ENCODE measurements around the gene FLT3LG. TPM values are rescaled to one million over a fixed set of nuclear protein-coding genes. Genes with fewer than 3 reads are reported as not detected.

FLT3LG gene, protein sequence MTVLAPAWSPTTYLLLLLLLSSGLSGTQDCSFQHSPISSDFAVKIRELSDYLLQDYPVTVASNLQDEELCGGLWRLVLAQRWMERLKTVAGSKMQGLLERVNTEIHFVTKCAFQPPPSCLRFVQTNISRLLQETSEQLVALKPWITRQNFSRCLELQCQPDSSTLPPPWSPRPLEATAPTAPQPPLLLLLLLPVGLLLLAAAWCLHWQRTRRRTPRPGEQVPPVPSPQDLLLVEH
- 51.8 and 57.6 TPM in 2 replicates for total RNA-seq

DNA sequence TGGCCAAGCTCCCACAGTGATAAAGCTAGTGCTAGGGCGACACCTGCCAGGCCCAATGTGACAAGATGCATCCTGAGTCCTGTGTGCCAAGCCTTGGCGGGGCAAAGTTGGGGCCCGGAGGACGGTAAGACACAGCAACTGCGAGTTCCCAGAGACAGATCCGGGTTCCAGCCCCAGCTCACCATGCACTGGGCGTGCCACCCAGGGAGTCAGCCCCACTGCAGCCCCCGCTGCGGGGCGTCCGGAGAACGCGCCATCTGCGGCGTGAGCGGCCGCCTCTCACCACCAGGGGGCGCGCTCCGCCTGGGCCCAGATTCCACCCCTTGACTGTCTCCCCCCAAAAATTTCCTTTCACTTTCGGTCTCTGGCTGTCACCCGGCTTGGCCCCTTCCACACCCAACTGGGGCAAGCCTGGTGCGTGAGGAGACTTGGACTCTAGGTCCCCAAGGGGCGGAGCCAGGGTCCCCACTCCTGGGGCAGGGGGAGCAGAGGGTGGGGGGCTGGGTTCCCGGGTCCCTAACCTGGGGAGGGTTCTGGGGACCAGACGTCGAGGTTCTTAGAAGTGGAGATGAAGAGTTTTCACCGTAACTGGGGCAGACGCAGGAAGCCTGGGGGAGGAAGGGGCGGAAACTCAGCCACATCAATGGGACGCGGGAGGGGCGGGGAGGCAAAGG, at the start of gene FLT3LG:
FLT3LG (plus strand) TSS at position 348 of the 674 bp plus-strand sequence. CDS start 425 bp downstream, outside the sequence.
- H3K27me3 Mint-ChIP-seq, result no peaks in the 10 kb centered on the region
- H3K4me3 Mint-ChIP-seq, result peak within 1 kb of the TSS; percentile 97
- H3K4me1 Mint-ChIP-seq, result peaks cover 54% of the 10 kb centered on the region
- peak; percentile 99 for DNase-seq
- H3K36me3 Mint-ChIP-seq (ENCODE audit: low read depth), result peaks cover 19% of the 10 kb centered on the region
- peak within 1 kb of the TSS; percentile 90 for H3K27ac Mint-ChIP-seq
- no peaks in the 10 kb centered on the region for H3K9me3 Mint-ChIP-seq
- intact Hi-C loops (cut with micrococcal nuclease), result loop anchor here (1.0 kb wide), 2 partner anchors 21 to 22 kb away; partner anchors contain the start of genes ALDH16A1 and RPS11

DNA sequence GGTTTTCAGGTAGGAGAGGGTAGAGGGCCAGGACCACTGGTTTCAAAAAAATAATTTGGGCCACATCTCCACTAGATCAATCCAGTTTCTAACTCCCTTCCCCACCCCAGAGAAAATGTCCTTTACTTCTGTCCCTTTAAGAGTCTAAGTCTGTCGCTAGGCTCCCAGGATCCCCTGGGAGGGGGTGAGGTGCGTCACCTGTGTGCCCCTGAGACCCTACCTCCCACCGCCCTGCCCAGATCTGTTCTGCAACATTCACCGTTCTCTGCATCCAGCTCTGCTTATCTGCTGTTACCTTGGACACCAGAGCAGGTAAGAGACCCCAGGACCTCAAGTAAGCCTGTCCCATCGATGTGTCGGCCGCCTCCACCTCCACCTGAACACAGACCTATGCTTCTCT, 48.8 kb upstream of the FLT3LG start, which contains the start of gene GFY:
GFY (plus strand) TSS at position 211 of the 400 bp plus-strand sequence. CDS start 1,043 bp downstream, outside the sequence.
- intact Hi-C loops (cut with micrococcal nuclease), result no loop called here
- Mint-ChIP-seq H3K4me1 (peaks cover 63% of the 10 kb centered on the region), H3K36me3 (ENCODE audit: low read depth) (no peaks in the 10 kb centered on the region), H3K4me3 (no peak within 1 kb of the TSS), H3K9me3 (no peaks in the 10 kb centered on the region), H3K27ac (peak within 1 kb of the TSS; percentile 21), H3K27me3 (peaks cover 90% of the 10 kb centered on the region)
- DNase-seq, result no peak

- no peaks in the 10 kb centered on the region for H3K9me3 Mint-ChIP-seq
- peak; percentile 79 for DNase-seq
- H3K4me1 Mint-ChIP-seq, result peaks cover 62% of the 10 kb centered on the region
- H3K27me3 Mint-ChIP-seq, result peaks cover 88% of the 10 kb centered on the region
- no peak overlapping the region for H3K4me3 Mint-ChIP-seq
- intact Hi-C loops (cut with micrococcal nuclease), result no loop called here
- peak overlapping the region; percentile 21 for H3K27ac Mint-ChIP-seq
- no peaks in the 10 kb centered on the region for H3K36me3 Mint-ChIP-seq (ENCODE audit: low read depth)
Measured at GRCh38 chr19:49425922-49426592, 48.0 kb upstream of the FLT3LG start.

DNA sequence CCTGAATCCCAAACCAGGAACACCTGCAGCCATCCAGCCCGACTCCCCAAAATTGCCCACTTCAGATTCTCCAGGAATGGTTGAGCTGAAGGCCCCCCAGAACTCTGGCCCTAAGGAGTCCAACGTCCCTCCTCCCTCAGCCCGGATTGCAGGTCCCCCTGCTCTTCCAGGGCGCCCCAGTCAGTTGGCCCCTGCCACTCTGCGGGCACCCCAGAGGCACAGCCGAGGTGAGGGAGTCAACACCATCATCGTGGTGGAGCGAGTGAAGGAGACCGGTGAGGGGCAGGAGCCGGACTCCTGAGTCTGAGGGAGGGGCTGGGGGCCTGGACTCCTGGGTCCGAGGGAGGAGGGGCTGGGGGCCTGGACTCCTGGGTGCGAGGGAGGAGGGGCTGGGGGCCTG, 46.7 kb upstream of the FLT3LG start:
- H3K36me3 Mint-ChIP-seq (ENCODE audit: low read depth), result no peaks in the 10 kb centered on the region
- peaks cover 84% of the 10 kb centered on the region for H3K27me3 Mint-ChIP-seq
- no peak overlapping the region for H3K4me3 Mint-ChIP-seq
- no peak for DNase-seq
- no peak overlapping the region for H3K27ac Mint-ChIP-seq
- intact Hi-C loops (cut with micrococcal nuclease), result no loop called here
- H3K9me3 Mint-ChIP-seq, result no peaks in the 10 kb centered on the region
- H3K4me1 Mint-ChIP-seq, result peaks cover 58% of the 10 kb centered on the region

- peak overlapping the region; percentile 58 for H3K4me3 Mint-ChIP-seq
Measured at GRCh38 chr19:49427855-49428546, 46.0 kb upstream of the FLT3LG start.

DNA sequence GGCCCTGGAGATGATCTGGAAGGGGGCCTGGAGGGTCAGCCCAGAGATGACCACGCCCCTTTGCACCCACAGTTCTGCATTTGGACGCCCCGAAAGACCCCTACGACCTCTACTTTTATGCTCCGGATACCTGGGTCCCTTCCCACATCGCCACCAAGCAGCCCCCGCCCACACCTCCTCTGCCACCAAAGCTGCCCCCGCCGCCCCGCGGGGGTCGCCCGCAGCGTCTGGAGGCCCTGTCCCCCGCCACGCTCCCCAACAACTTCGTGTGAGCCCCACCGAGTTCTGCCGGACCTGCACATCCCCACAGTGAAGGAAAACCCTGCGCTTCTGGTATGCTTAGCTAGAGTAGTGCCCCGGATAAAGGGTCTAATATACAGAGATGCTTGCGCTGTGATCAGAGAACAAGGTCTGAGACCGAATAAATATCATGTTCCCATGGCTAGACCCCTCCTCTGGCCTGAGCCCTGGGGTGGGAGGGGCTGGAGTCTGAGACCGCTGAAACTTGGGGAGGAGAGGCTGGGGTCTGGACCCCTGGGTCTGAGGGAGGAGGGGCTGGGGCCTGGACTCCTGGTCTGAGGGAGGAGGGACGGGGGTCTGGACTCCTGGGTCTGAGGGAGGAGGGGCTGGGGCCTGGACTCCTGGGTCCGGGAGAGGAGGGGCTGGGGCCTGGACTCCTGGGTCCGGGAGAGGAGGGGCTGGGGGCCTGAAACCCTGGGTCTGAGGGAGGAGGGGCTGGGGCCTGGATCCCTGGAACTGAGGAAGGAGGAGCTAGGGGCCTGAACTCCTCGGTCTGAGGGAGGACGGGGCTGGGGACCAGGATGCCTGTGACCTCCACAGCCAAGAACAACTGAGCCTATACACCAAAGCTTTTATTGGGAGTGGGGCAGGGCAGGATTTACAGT, 45.2 kb upstream of the FLT3LG start:
- H3K9me3 Mint-ChIP-seq, result no peaks in the 10 kb centered on the region
- peak overlapping the region; percentile 58 for H3K4me3 Mint-ChIP-seq
- intact Hi-C loops (cut with micrococcal nuclease), result no loop called here
- H3K27me3 Mint-ChIP-seq, result peaks cover 84% of the 10 kb centered on the region
- no peak for DNase-seq
- peaks cover 52% of the 10 kb centered on the region for H3K4me1 Mint-ChIP-seq
- no peak overlapping the region for H3K27ac Mint-ChIP-seq
- no peaks in the 10 kb centered on the region for H3K36me3 Mint-ChIP-seq (ENCODE audit: low read depth)

More at GRCh38 chr19:49427855-49428546, 46.0 kb upstream of the FLT3LG start:
- Mint-ChIP-seq H3K4me1 (peaks cover 53% of the 10 kb centered on the region), H3K9me3 (no peaks in the 10 kb centered on the region), H3K27me3 (peaks cover 84% of the 10 kb centered on the region), H3K36me3 (ENCODE audit: low read depth) (no peaks in the 10 kb centered on the region), H3K27ac (no peak overlapping the region)
- intact Hi-C loops (cut with micrococcal nuclease), result no loop called here
- DNase-seq, result peak; percentile 79

- Mint-ChIP-seq H3K4me3 (no peak overlapping the region), H3K27me3 (peaks cover 85% of the 10 kb centered on the region), H3K36me3 (ENCODE audit: low read depth) (no peaks in the 10 kb centered on the region), H3K27ac (no peak overlapping the region), H3K4me1 (peaks cover 47% of the 10 kb centered on the region), H3K9me3 (no peaks in the 10 kb centered on the region)
- intact Hi-C loops (cut with micrococcal nuclease), result loop anchor here (2.0 kb wide), 1 partner anchor 37 kb away; no protein-coding TSS in a partner anchor
- DNase-seq, result no peak
Measured at GRCh38 chr19:49430172-49430677, 43.8 kb upstream of the FLT3LG start.

- intact Hi-C loops (cut with micrococcal nuclease), result loop anchor here (2.0 kb wide), 1 partner anchor 38 kb away; no protein-coding TSS in a partner anchor
Measured at GRCh38 chr19:49430678-49431329, 43.2 kb upstream of the FLT3LG start.

DNA sequence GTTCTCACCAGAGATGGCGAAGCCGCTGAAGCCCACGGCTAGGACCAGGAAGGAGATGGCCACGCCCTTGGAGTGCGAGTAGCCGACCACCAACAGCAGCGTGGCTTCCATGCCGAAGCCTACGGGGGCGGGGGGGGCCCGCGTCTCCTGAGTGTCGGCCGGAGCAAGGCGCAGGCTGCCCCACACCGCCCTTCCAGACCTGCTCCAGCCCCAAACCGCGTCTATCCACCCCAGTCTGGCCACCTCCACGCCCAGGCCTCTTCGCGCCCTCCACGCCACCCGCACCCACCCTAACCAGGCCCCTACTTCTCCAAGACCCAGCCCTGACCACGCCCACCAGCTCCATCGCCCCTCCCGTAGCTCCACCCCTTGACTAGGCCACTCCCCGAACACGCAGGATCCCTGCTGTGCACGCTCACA, 42.7 kb upstream of the FLT3LG start:
- peaks cover 48% of the 10 kb centered on the region for H3K4me1 Mint-ChIP-seq

More at GRCh38 chr19:49430678-49431329, 43.2 kb upstream of the FLT3LG start:
- Mint-ChIP-seq H3K4me1 (peaks cover 46% of the 10 kb centered on the region), H3K9me3 (no peaks in the 10 kb centered on the region), H3K36me3 (ENCODE audit: low read depth) (no peaks in the 10 kb centered on the region), H3K27ac (no peak overlapping the region), H3K27me3 (peaks cover 85% of the 10 kb centered on the region), H3K4me3 (no peak overlapping the region)
- peak; percentile 74 for DNase-seq

DNA sequence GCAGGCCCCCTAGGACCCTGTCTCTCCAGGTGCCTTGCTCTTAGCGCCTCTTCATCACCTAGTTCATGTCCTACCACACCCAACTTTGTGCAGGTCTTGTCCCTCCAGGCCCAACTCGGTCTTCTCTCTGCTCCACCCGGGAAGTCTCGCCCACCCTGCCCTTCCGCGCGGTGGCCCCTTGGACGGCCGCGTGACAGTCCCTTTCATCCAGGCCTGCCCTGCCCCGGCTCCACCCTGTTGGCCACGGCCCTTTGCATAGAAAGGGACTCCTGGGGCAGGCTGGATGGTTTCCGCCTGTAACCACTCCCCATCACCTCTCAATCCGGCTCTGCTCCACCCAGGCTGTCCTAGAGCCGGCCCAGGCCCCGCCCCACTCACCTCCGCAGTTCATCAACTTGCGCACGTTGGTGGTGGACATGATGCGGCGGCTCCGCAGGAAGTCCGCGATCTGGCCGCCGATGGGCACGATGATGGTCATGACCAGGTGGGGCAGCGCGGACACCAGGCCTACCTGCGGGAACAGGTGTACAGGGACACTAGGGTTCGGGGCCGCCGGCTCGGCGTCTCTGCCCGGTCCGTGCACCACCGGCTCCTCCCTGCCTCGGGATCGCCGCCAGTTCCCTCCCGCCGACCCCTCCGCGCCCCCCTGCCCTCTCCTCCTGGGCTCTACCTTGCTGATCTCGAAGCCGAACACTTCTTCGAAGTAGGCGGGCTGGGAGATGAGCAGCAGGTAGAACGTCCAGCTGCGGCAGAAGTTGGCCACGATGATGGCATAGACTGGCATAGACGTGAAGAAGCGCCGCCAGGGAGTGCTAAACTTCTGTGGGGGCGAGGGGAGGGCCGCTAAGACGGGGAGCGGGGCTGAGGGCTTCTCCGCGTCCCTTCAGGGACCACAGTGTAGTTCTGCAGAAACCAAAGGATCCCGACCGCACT, 41.6 kb upstream of the FLT3LG start:
- H3K36me3 Mint-ChIP-seq (ENCODE audit: low read depth), result no peaks in the 10 kb centered on the region
- peak overlapping the region; percentile 19 for H3K4me3 Mint-ChIP-seq
- peak; percentile 81 for DNase-seq
- intact Hi-C loops (cut with micrococcal nuclease), result no loop called here
- H3K27me3 Mint-ChIP-seq, result peaks cover 85% of the 10 kb centered on the region
- H3K4me1 Mint-ChIP-seq, result peaks cover 43% of the 10 kb centered on the region
- H3K9me3 Mint-ChIP-seq, result no peaks in the 10 kb centered on the region
- no peak overlapping the region for H3K27ac Mint-ChIP-seq

More for the DNA sequence above, 42.7 kb upstream of the FLT3LG start:
- Mint-ChIP-seq H3K27ac (no peak overlapping the region), H3K9me3 (no peaks in the 10 kb centered on the region), H3K36me3 (ENCODE audit: low read depth) (no peaks in the 10 kb centered on the region), H3K27me3 (peaks cover 85% of the 10 kb centered on the region), H3K4me3 (no peak overlapping the region)
- intact Hi-C loops (cut with micrococcal nuclease), result loop anchor here (2.0 kb wide), 1 partner anchor 39 kb away; no protein-coding TSS in a partner anchor
- DNase-seq, result peak; percentile 82

DNA sequence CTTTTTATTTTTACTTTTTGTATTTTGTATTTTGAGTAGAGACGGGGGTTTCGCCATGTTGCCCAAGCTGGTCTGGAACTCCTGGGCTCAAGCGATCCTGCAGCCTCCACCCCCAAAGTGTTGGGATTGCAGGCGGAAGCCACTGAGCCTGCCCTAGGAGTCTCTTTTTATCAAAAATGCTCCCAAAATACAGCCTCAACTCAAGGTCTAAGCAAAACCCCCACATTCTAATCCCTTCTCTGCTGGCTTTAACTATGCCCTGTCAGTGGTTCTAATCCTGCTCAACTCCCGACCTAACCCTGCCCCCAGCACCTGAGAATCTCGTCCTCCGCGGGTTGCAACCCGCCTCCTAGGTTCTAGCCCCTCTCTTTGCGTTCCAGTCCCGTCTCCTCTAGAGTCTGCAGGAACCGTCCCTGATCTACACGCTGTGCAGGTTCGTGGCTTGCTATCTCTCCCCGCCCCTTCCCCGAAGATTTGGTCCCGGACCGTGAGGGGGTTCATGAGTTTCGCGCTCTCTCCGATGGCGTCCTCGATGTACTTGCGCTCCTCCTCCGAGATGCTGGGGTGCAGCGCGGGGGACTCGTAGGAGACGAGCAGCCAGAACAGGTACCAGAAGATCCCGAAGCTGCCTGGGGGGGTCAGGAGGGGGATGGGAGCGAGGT, 40.6 kb upstream of the FLT3LG start:
- intact Hi-C loops (cut with micrococcal nuclease), result no loop called here
- peaks cover 36% of the 10 kb centered on the region for H3K4me1 Mint-ChIP-seq
- no peaks in the 10 kb centered on the region for H3K36me3 Mint-ChIP-seq (ENCODE audit: low read depth)
- peak overlapping the region; percentile 7 for H3K4me3 Mint-ChIP-seq
- DNase-seq, result no peak
- H3K27me3 Mint-ChIP-seq, result peaks cover 87% of the 10 kb centered on the region
- no peak overlapping the region for H3K27ac Mint-ChIP-seq
- no peaks in the 10 kb centered on the region for H3K9me3 Mint-ChIP-seq

Measured in activated CD4-positive, alpha-beta T cell treated with anti-CD3 and anti-CD28 coated beads, Interleukin-2, amount 10 ng/mL, durations not matched to agents 24 days and 14 days (primary cell).